HepG2 (cell line): ENCODE results near the gene WNK2. TPM values are rescaled to one million over a fixed set of nuclear protein-coding genes. Genes with fewer than 3 reads are reported as not detected.

Experiments used
- EP300 ChIP-seq, 3 experiments: sonication (generic) in 1 of 3; formaldehyde crosslinking in 1 of 3; IDR thresholded peaks; 2 replicates each; pipeline versions ENCODE4 v1.5.1 to v1.6.1; 2011 to 2020; ENCODE audit warnings: low read depth in 2 of 3, low read length in 2 of 3, borderline replicate concordance in 1 of 3, improper control_type of control experiment in 1 of 3, mild to moderate bottlenecking in 1 of 3, missing genetic modification reagents in 1 of 3, moderate library complexity in 1 of 3
- KLF6 ChIP-seq: IDR thresholded peaks from 2 replicates; pipeline ENCODE4 v1.8.0; 2016; ENCODE audit warnings: missing biosample characterization, missing genetic modification reagents
- SALL1 ChIP-seq: sonication (generic); formaldehyde crosslinking; IDR thresholded peaks from 2 replicates; pipeline ENCODE4 v1.8.0; 2022; ENCODE audit warnings: mild to moderate bottlenecking, missing genetic modification reagents
- TAF1 ChIP-seq: sonication (generic); formaldehyde crosslinking; IDR thresholded peaks from 2 replicates; pipeline ENCODE4 v1.4.0; 2020; ENCODE audit warnings: missing genetic modification reagents
- YEATS2 ChIP-seq: sonication (generic); formaldehyde crosslinking; IDR thresholded peaks from 2 replicates; pipeline ENCODE4 v1.4.0; 2020; ENCODE audit warnings: missing genetic modification reagents, borderline replicate concordance
- ZFP37 ChIP-seq: sonication (generic); formaldehyde crosslinking; IDR thresholded peaks from 2 replicates; pipeline ENCODE4 v1.4.0; 2020; ENCODE audit warnings: missing genetic modification reagents, borderline replicate concordance
- ZFP82 ChIP-seq: sonication (generic); formaldehyde crosslinking; IDR thresholded peaks from 2 replicates; pipeline ENCODE4 v1.5.1; 2020; ENCODE audit warnings: mild to moderate bottlenecking, missing genetic modification reagents, borderline replicate concordance
- ZMYM2 ChIP-seq: sonication (generic); formaldehyde crosslinking; IDR thresholded peaks from 2 replicates; pipeline ENCODE4 v1.8.0; 2022; ENCODE audit warnings: mild to moderate bottlenecking, missing genetic modification reagents
- ZNF180 ChIP-seq: sonication (generic); formaldehyde crosslinking; IDR thresholded peaks from 2 replicates; pipeline ENCODE4 v1.4.0; 2020; ENCODE audit warnings: low read depth, missing genetic modification reagents, borderline replicate concordance
- ZNF878 ChIP-seq: sonication (generic); formaldehyde crosslinking; IDR thresholded peaks from 2 replicates; pipeline ENCODE4 v1.8.1; 2023; ENCODE audit warnings: mild to moderate bottlenecking, missing genetic modification reagents, moderate library complexity
- polyA plus RNA-seq, 8 experiments: library from polyadenylated mRNA; depleted of rRNA in 3 of 8; stranded (reverse) in 7 of 8; unstranded in 1 of 8; fragments of >200 nt; fragmentation: Illumina TruSeq in 4 of 8; extraction: Trizol in 4 of 8; gene quantifications; 2 replicates each; pipeline versions ENCODE4 v1.2.1 to v1.2.3, GENCODE V29; 2011 to 2016; ENCODE audit warnings: low read depth in 4 of 8, missing spikeins in 1 of 8, mixed read lengths in 1 of 8; ENCODE audit not compliant: insufficient read depth in 1 of 8
- total RNA-seq, 5 experiments: library from RNA; depleted of rRNA; stranded (reverse); fragments of >200 nt; fragmentation: Illumina TruSeq; extraction: Trizol; gene quantifications; 2 replicates each; pipeline ENCODE4 v1.2.3, GENCODE V29; 2016; ENCODE audit warnings: low read depth in 1 of 5
- TF ChIP-seq, protein P1 (sequence below): sonication (generic); formaldehyde crosslinking; IDR thresholded peaks from 2 replicates; pipeline ENCODE4 v1.5.0; 2020; ENCODE audit warnings: mild to moderate bottlenecking, missing genetic modification reagents, borderline replicate concordance
- TF ChIP-seq, protein P2 (sequence below), 2 experiments: IDR thresholded peaks; 2 replicates each; pipeline ENCODE4 v1.6.1; 2011 to 2012; ENCODE audit warnings: low read length in 2 of 2, borderline replicate concordance in 1 of 2, low read depth in 1 of 2, mild to moderate bottlenecking in 1 of 2, moderate library complexity in 1 of 2
- TF ChIP-seq, protein P3 (sequence below): sonication (generic); formaldehyde crosslinking; IDR thresholded peaks from 2 replicates; pipeline ENCODE4 v1.4.0; 2020; ENCODE audit warnings: mild to moderate bottlenecking, missing genetic modification reagents
- TF ChIP-seq, protein P4 (sequence below): sonication (generic); formaldehyde crosslinking; IDR thresholded peaks from 2 replicates; pipeline ENCODE4 v1.8.1; 2022; ENCODE audit warnings: low read depth, mild to moderate bottlenecking, missing genetic modification reagents
- TF ChIP-seq, protein P5 (sequence below): sonication (generic); formaldehyde crosslinking; IDR thresholded peaks from 2 replicates; pipeline ENCODE4 v1.8.0; 2023; ENCODE audit warnings: mild to moderate bottlenecking, missing genetic modification reagents

The WNK2 gene
- total and polyA plus RNA-seq, 2 of the 13 experiments (the other 11 are each of a cell fraction or from before 2014, with no cell fraction given): 10.5 to 12.0 TPM

DNA sequence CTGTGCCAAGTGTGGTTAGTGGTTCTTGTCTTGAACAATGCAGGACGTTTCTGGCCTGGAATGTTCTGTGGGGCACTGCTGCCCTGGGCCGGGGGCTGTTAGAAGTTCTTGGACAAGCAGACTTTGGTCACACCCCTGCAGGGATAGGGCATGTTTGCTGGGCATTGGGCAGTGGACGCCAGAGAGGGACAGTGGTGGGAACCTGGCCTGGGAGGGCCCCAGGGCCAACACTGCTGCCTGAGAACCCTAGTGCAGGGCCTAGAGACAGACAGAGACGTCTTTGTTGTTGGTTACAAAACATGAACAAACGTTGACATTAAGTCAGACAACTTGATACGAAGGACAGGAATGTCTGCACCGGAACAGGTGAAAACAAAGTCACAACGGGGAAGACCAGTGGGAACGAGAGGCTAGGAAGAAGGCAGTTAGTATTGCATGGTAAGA, 57.0 kb downstream of the WNK2 start (continued):
- TF ChIP-seq, protein P1, sequence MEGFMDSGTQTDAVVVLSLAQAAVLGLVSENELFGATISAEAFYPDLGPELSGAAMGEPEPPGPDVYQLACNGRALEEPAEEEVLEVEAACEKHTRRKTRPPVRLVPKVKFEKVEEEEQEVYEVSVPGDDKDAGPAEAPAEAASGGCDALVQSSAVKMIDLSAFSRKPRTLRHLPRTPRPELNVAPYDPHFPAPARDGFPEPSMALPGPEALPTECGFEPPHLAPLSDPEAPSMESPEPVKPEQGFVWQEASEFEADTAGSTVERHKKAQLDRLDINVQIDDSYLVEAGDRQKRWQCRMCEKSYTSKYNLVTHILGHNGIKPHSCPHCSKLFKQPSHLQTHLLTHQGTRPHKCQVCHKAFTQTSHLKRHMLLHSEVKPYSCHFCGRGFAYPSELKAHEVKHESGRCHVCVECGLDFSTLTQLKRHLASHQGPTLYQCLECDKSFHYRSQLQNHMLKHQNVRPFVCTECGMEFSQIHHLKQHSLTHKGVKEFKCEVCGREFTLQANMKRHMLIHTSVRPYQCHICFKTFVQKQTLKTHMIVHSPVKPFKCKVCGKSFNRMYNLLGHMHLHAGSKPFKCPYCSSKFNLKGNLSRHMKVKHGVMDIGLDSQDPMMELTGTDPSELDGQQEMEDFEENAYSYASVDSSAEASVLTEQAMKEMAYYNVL: peak; percentile 39; the same call in 1 of the 2 replicates
- no peak for TF ChIP-seq TAF1 (CRISPR knock-in tag)
- peak; percentile 69 for TF ChIP-seq SALL1 (CRISPR knock-in tag)
- peak; percentile 32 to 55; a peak in 1 of 4 replicates for TF ChIP-seq EP300 (IDR thresholded peaks at IDR 0.05; ENCODE audit: low read depth in 2 of 2, low read length in 2 of 2)
- peak; percentile 69; the same call in 1 of the 2 replicates for TF ChIP-seq EP300 (CRISPR knock-in tag; IDR thresholded peaks at IDR 0.05; ENCODE audit: borderline replicate concordance)
- TF ChIP-seq, protein P2, sequence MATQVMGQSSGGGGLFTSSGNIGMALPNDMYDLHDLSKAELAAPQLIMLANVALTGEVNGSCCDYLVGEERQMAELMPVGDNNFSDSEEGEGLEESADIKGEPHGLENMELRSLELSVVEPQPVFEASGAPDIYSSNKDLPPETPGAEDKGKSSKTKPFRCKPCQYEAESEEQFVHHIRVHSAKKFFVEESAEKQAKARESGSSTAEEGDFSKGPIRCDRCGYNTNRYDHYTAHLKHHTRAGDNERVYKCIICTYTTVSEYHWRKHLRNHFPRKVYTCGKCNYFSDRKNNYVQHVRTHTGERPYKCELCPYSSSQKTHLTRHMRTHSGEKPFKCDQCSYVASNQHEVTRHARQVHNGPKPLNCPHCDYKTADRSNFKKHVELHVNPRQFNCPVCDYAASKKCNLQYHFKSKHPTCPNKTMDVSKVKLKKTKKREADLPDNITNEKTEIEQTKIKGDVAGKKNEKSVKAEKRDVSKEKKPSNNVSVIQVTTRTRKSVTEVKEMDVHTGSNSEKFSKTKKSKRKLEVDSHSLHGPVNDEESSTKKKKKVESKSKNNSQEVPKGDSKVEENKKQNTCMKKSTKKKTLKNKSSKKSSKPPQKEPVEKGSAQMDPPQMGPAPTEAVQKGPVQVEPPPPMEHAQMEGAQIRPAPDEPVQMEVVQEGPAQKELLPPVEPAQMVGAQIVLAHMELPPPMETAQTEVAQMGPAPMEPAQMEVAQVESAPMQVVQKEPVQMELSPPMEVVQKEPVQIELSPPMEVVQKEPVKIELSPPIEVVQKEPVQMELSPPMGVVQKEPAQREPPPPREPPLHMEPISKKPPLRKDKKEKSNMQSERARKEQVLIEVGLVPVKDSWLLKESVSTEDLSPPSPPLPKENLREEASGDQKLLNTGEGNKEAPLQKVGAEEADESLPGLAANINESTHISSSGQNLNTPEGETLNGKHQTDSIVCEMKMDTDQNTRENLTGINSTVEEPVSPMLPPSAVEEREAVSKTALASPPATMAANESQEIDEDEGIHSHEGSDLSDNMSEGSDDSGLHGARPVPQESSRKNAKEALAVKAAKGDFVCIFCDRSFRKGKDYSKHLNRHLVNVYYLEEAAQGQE (IDR thresholded peaks at IDR 0.05; ENCODE audit: borderline replicate concordance in 1 of 2, low read depth in 1 of 2, low read length in 2 of 2): no peak
- TF ChIP-seq KLF6 (CRISPR knock-in tag): no peak
- TF ChIP-seq, protein P3, sequence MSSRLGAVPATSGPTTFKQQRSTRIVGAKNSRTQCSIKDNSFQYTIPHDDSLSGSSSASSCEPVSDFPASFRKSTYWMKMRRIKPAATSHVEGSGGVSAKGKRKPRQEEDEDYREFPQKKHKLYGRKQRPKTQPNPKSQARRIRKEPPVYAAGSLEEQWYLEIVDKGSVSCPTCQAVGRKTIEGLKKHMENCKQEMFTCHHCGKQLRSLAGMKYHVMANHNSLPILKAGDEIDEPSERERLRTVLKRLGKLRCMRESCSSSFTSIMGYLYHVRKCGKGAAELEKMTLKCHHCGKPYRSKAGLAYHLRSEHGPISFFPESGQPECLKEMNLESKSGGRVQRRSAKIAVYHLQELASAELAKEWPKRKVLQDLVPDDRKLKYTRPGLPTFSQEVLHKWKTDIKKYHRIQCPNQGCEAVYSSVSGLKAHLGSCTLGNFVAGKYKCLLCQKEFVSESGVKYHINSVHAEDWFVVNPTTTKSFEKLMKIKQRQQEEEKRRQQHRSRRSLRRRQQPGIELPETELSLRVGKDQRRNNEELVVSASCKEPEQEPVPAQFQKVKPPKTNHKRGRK: no peak
- TF ChIP-seq, protein P4, sequence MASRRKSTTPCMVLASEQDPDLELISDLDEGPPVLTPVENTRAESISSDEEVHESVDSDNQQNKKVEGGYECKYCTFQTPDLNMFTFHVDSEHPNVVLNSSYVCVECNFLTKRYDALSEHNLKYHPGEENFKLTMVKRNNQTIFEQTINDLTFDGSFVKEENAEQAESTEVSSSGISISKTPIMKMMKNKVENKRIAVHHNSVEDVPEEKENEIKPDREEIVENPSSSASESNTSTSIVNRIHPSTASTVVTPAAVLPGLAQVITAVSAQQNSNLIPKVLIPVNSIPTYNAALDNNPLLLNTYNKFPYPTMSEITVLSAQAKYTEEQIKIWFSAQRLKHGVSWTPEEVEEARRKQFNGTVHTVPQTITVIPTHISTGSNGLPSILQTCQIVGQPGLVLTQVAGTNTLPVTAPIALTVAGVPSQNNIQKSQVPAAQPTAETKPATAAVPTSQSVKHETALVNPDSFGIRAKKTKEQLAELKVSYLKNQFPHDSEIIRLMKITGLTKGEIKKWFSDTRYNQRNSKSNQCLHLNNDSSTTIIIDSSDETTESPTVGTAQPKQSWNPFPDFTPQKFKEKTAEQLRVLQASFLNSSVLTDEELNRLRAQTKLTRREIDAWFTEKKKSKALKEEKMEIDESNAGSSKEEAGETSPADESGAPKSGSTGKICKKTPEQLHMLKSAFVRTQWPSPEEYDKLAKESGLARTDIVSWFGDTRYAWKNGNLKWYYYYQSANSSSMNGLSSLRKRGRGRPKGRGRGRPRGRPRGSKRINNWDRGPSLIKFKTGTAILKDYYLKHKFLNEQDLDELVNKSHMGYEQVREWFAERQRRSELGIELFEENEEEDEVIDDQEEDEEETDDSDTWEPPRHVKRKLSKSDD (CRISPR knock-in tag): no peak
- TF ChIP-seq ZNF878 (CRISPR knock-in tag): 0 out of 2 replicates have a peak, but pooled peaks have one; percentile 57
- no peak for TF ChIP-seq ZFP82 (CRISPR knock-in tag)
- TF ChIP-seq ZFP37 (CRISPR knock-in tag): no peak
- TF ChIP-seq, protein P5, sequence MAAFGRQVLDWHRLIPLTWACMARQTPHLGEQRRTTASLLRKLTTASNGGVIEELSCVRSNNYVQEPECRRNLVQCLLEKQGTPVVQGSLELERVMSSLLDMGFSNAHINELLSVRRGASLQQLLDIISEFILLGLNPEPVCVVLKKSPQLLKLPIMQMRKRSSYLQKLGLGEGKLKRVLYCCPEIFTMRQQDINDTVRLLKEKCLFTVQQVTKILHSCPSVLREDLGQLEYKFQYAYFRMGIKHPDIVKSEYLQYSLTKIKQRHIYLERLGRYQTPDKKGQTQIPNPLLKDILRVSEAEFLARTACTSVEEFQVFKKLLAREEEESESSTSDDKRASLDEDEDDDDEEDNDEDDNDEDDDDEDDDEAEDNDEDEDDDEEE (CRISPR knock-in tag): no peak
- no peak for TF ChIP-seq ZMYM2
- no peak for TF ChIP-seq YEATS2 (CRISPR knock-in tag)
- TF ChIP-seq ZNF180: no peak
